ENCODE results near the gene KCNJ16.

Gene KCNJ16

GRCh38 chr17:70074956-70075355 is at the start of gene KCNJ16:
KCNJ16 (plus strand) TSS chr17:70075225; CDS start chr17:70132088, 56,863 bp downstream.
- no peak for TF ChIP-seq EZH2phosphoT487 (IDR thresholded peaks at IDR 0.05; ENCODE audit: borderline replicate concordance, low read length)
- Histone ChIP-seq H4K20me1 (ENCODE audit: control insufficient read depth, insufficient read depth, low read depth, low read length) (no peaks in the 10 kb centered on the region), H3K4me1 (ENCODE audit: control insufficient read depth, low read length) (no peaks in the 10 kb centered on the region), H3K27me3 (ENCODE audit: control insufficient read depth, low read length) (no peaks in the 10 kb centered on the region), H3K27ac (ENCODE audit: low read depth, low read length) (no peak within 1 kb of the TSS), H3K4me3 (ENCODE audit: low read length) (no peak within 1 kb of the TSS), H3K9me2 (replicated peaks; ENCODE audit: control insufficient read depth, low read length) (no peaks in the 10 kb centered on the region; the same call in 1 of the 2 replicates), H3F3A (ENCODE audit: control insufficient read depth, insufficient read depth) (no peaks in the 10 kb centered on the region), H3K9me3 (ENCODE audit: control insufficient read depth, insufficient read depth, low read length) (no peaks in the 10 kb centered on the region), H3K4me2 (ENCODE audit: low read length) (no peak within 1 kb of the TSS), H3K79me2 (ENCODE audit: control insufficient read depth, low read length) (no peaks in the 10 kb centered on the region), H3K36me3 (ENCODE audit: control insufficient read depth, low read length) (no peaks in the 10 kb centered on the region)

GRCh38 chr17:70028397-70028796 is 46.6 kb upstream of the KCNJ16 start:
- TF ChIP-seq CTCF (IDR thresholded peaks at IDR 0.05; ENCODE audit: low read depth, low read length, poor library complexity, severe bottlenecking) (no peak), EZH2phosphoT487 (IDR thresholded peaks at IDR 0.05; ENCODE audit: borderline replicate concordance, low read length) (no peak)
- H3K4me1 ChIP-seq (ENCODE audit: control insufficient read depth, low read length): no peaks in the 10 kb centered on the region

GRCh38 chr17:70028978-70029767 is 45.9 kb upstream of the KCNJ16 start:
- no peaks in the 10 kb centered on the region for H3K27me3 ChIP-seq (ENCODE audit: control insufficient read depth, low read length)
- no peaks in the 10 kb centered on the region for H3K79me2 ChIP-seq (ENCODE audit: control insufficient read depth, low read length)
- no peaks in the 10 kb centered on the region for H3F3A ChIP-seq (ENCODE audit: control insufficient read depth, insufficient read depth)
- H3K27ac ChIP-seq (ENCODE audit: low read depth, low read length): no peak overlapping the region
- no peaks in the 10 kb centered on the region for H3K9me2 ChIP-seq (replicated peaks; ENCODE audit: control insufficient read depth, low read length)
- H3K9me3 ChIP-seq (ENCODE audit: control insufficient read depth, insufficient read depth, low read length): no peaks in the 10 kb centered on the region
- H3K4me1 ChIP-seq (ENCODE audit: control insufficient read depth, low read length): no peaks in the 10 kb centered on the region
- no peak overlapping the region for H3K4me3 ChIP-seq (ENCODE audit: low read length)
- no peak overlapping the region for H3K4me2 ChIP-seq (ENCODE audit: low read length)
- TF ChIP-seq CTCF (IDR thresholded peaks at IDR 0.05; ENCODE audit: low read depth, low read length, poor library complexity, severe bottlenecking) (no peak), EZH2phosphoT487 (IDR thresholded peaks at IDR 0.05; ENCODE audit: borderline replicate concordance, low read length) (no peak)
- H4K20me1 ChIP-seq (ENCODE audit: control insufficient read depth, insufficient read depth, low read depth, low read length): no peaks in the 10 kb centered on the region
- no peaks in the 10 kb centered on the region for H3K36me3 ChIP-seq (ENCODE audit: control insufficient read depth, low read length)

More at GRCh38 chr17:70028397-70028796, 46.6 kb upstream of the KCNJ16 start:
- H4K20me1 ChIP-seq (ENCODE audit: control insufficient read depth, insufficient read depth, low read depth, low read length): no peaks in the 10 kb centered on the region
- H3K9me2 ChIP-seq (replicated peaks; ENCODE audit: control insufficient read depth, low read length): no peaks in the 10 kb centered on the region
- H3K4me2 ChIP-seq (ENCODE audit: low read length): no peak overlapping the region
- H3K27ac ChIP-seq (ENCODE audit: low read depth, low read length): no peak overlapping the region
- no peak overlapping the region for H3K4me3 ChIP-seq (ENCODE audit: low read length)
- no peaks in the 10 kb centered on the region for H3K9me3 ChIP-seq (ENCODE audit: control insufficient read depth, insufficient read depth, low read length)
- no peaks in the 10 kb centered on the region for H3K27me3 ChIP-seq (ENCODE audit: control insufficient read depth, low read length)
- no peaks in the 10 kb centered on the region for H3F3A ChIP-seq (ENCODE audit: control insufficient read depth, insufficient read depth)
- H3K36me3 ChIP-seq (ENCODE audit: control insufficient read depth, low read length): no peaks in the 10 kb centered on the region
- no peaks in the 10 kb centered on the region for H3K79me2 ChIP-seq (ENCODE audit: control insufficient read depth, low read length)

- Histone ChIP-seq H3K4me2 (ENCODE audit: low read length) (no peak overlapping the region), H3K79me2 (ENCODE audit: control insufficient read depth, low read length) (no peaks in the 10 kb centered on the region), H3K4me3 (ENCODE audit: low read length) (no peak overlapping the region), H4K20me1 (ENCODE audit: control insufficient read depth, insufficient read depth, low read depth, low read length) (no peaks in the 10 kb centered on the region), H3K4me1 (ENCODE audit: control insufficient read depth, low read length) (no peaks in the 10 kb centered on the region), H3K9me3 (ENCODE audit: control insufficient read depth, insufficient read depth, low read length) (no peaks in the 10 kb centered on the region), H3K36me3 (ENCODE audit: control insufficient read depth, low read length) (no peaks in the 10 kb centered on the region), H3K27me3 (ENCODE audit: control insufficient read depth, low read length) (no peaks in the 10 kb centered on the region), H3K9me2 (replicated peaks; ENCODE audit: control insufficient read depth, low read length) (no peaks in the 10 kb centered on the region), H3K27ac (ENCODE audit: low read depth, low read length) (no peak overlapping the region), H3F3A (ENCODE audit: control insufficient read depth, insufficient read depth) (no peaks in the 10 kb centered on the region)
- no peak for TF ChIP-seq CTCF (IDR thresholded peaks at IDR 0.05; ENCODE audit: low read depth, low read length, poor library complexity, severe bottlenecking)
- TF ChIP-seq EZH2phosphoT487 (IDR thresholded peaks at IDR 0.05; ENCODE audit: borderline replicate concordance, low read length): no peak
These were observed 44.7 kb upstream of the KCNJ16 start for GRCh38 chr17:70030371-70030770.
